HL-60 (cell line): ENCODE data around the gene MACROD2.

Source experiments
- DNase-seq, 2 experiments: peaks; one replicate each; pipeline ENCODE4 v3.0.0-alpha.2; 2010 to 2020; ENCODE audit warnings: low read depth in 1 of 2, low spot score in 1 of 2
- H3K27ac ChIP-seq: fragments of 250-450 bp; sonication (Bioruptor Pico); replicated peaks from 2 replicates; pipeline ENCODE4 v1.5.1; 2020; ENCODE audit warnings: mild to moderate bottlenecking, moderate library complexity
- H3K27me3 ChIP-seq: fragments of 250-450 bp; sonication (Bioruptor Pico); 2 replicates; pipeline ENCODE4 v1.5.1; 2021; ENCODE audit warnings: mild to moderate bottlenecking, moderate library complexity; ENCODE audit not compliant: insufficient read depth, poor library complexity, severe bottlenecking
- H3K4me3 ChIP-seq: replicated peaks from 2 replicates; pipeline ENCODE4 v1.5.1; 2011; ENCODE audit warnings: mild to moderate bottlenecking, control low read depth, low read length; ENCODE audit not compliant: insufficient read depth
- GABPA ChIP-seq: IDR thresholded peaks from 2 replicates; pipeline ENCODE4 v1.6.1; 2012; ENCODE audit warnings: low read depth
- POLR2AphosphoS5 ChIP-seq: IDR thresholded peaks from 2 replicates; pipeline ENCODE4 v1.6.1; 2012; ENCODE audit warnings: low read depth
- SPI1 ChIP-seq: IDR thresholded peaks from 2 replicates; pipeline ENCODE4 v1.6.1; 2012; ENCODE audit warnings: low read depth, mild to moderate bottlenecking, borderline replicate concordance
- TF ChIP-seq, protein P1 (sequence below): IDR thresholded peaks from one replicate; pipeline ENCODE4 v1.5.1; 2011; ENCODE audit warnings: low read length, control low read depth, inconsistent platforms; ENCODE audit not compliant: insufficient read depth
- TF ChIP-seq, protein P2 (sequence below): IDR thresholded peaks from 2 replicates; pipeline ENCODE4 v1.6.1; 2012; ENCODE audit warnings: low read depth; ENCODE audit not compliant: insufficient replicate concordance

Gene MACROD2

DNA sequence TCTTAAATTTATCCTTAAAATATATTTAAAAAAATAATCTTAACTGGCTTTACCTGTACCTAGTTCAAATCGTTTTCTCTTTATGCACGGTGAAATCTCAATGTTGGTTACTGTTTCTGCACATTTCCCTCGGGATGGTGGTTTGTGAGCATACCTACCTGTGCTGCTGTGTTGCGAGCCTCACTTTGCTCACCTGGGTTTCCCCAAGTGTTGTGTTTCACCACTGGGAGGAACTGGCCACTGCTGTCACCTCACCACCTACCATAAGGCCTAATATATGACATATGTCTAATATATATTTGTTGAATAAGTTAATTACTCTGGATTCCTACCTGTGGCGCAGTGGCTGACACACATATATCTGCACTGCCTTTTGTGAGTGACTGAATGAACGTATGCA, 835.6 kb downstream of the MACROD2 start:
- Histone ChIP-seq H3K27ac (no peak overlapping the region), H3K4me3 (no peak overlapping the region), H3K27me3 (no peaks in the 10 kb centered on the region)
- TF ChIP-seq POLR2AphosphoS5 (no peak), GABPA (no peak), SPI1 (no peak)
- TF ChIP-seq, protein P1, sequence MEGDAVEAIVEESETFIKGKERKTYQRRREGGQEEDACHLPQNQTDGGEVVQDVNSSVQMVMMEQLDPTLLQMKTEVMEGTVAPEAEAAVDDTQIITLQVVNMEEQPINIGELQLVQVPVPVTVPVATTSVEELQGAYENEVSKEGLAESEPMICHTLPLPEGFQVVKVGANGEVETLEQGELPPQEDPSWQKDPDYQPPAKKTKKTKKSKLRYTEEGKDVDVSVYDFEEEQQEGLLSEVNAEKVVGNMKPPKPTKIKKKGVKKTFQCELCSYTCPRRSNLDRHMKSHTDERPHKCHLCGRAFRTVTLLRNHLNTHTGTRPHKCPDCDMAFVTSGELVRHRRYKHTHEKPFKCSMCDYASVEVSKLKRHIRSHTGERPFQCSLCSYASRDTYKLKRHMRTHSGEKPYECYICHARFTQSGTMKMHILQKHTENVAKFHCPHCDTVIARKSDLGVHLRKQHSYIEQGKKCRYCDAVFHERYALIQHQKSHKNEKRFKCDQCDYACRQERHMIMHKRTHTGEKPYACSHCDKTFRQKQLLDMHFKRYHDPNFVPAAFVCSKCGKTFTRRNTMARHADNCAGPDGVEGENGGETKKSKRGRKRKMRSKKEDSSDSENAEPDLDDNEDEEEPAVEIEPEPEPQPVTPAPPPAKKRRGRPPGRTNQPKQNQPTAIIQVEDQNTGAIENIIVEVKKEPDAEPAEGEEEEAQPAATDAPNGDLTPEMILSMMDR, result no peak
- TF ChIP-seq, protein P2, sequence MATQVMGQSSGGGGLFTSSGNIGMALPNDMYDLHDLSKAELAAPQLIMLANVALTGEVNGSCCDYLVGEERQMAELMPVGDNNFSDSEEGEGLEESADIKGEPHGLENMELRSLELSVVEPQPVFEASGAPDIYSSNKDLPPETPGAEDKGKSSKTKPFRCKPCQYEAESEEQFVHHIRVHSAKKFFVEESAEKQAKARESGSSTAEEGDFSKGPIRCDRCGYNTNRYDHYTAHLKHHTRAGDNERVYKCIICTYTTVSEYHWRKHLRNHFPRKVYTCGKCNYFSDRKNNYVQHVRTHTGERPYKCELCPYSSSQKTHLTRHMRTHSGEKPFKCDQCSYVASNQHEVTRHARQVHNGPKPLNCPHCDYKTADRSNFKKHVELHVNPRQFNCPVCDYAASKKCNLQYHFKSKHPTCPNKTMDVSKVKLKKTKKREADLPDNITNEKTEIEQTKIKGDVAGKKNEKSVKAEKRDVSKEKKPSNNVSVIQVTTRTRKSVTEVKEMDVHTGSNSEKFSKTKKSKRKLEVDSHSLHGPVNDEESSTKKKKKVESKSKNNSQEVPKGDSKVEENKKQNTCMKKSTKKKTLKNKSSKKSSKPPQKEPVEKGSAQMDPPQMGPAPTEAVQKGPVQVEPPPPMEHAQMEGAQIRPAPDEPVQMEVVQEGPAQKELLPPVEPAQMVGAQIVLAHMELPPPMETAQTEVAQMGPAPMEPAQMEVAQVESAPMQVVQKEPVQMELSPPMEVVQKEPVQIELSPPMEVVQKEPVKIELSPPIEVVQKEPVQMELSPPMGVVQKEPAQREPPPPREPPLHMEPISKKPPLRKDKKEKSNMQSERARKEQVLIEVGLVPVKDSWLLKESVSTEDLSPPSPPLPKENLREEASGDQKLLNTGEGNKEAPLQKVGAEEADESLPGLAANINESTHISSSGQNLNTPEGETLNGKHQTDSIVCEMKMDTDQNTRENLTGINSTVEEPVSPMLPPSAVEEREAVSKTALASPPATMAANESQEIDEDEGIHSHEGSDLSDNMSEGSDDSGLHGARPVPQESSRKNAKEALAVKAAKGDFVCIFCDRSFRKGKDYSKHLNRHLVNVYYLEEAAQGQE, result no peak
- no peak for DNase-seq

DNA sequence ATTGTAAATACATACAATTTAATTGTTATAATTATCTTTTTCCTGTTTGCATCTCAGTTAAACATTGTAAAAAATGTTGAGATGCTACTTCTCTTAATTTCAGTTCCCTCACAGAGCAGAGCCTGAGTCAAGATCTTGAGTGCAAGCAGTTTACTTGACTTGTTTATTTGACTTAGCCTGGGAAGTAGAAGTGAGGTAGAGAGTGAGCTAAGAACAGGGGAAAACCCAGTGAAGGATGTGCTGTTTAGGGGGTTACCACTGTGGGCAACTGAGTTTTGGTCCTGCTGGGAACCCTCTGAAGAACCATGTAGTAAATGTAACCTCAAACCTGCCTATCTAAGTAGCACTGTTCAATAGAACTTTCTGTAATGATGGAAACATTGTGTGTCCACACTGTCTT, 837.3 kb downstream of the MACROD2 start:
- TF ChIP-seq, protein P2, result no peak
- no peak for TF ChIP-seq POLR2AphosphoS5
- no peak for TF ChIP-seq GABPA
- TF ChIP-seq SPI1, result no peak
- TF ChIP-seq, protein P1, result no peak

GRCh38 chr20:14838663-14839628, 843.6 kb downstream of the MACROD2 start:
- H3K27me3 ChIP-seq, result no peaks in the 10 kb centered on the region
- no peak for DNase-seq
- TF ChIP-seq SPI1 (no peak), POLR2AphosphoS5 (no peak), GABPA (no peak)
- TF ChIP-seq, protein P1, result no peak
- H3K4me3 ChIP-seq, result no peak overlapping the region
- no peak overlapping the region for H3K27ac ChIP-seq

More for the DNA sequence above, 837.3 kb downstream of the MACROD2 start:
- H3K4me3 ChIP-seq, result no peak overlapping the region
- H3K27me3 ChIP-seq, result no peaks in the 10 kb centered on the region
- no peak overlapping the region for H3K27ac ChIP-seq
- DNase-seq, result no peak
